H9 (cell line): ENCODE measurements around the gene RUNX2. TPM values are rescaled to one million over a fixed set of nuclear protein-coding genes. Genes with fewer than 3 reads are reported as not detected.

Source experiments
- DNase-seq: peaks from one replicate; pipeline ENCODE4 v3.0.0-alpha.2; 2017
- H2AFZ ChIP-seq: one replicate; pipeline ENCODE4 v1.6.1; 2013; ENCODE audit warnings: mild to moderate bottlenecking, low read length, control low read depth, moderate library complexity
- H2AK5ac ChIP-seq: 2 replicates; pipeline ENCODE4 v1.6.1; 2013; ENCODE audit warnings: low read length, control low read depth, mixed read lengths; ENCODE audit not compliant: insufficient read length
- H2BK120ac ChIP-seq: one replicate; pipeline ENCODE4 v1.6.1; 2013; ENCODE audit warnings: low read depth, mild to moderate bottlenecking, low read length, control low read depth, inconsistent platforms; ENCODE audit not compliant: poor library complexity, severe bottlenecking
- H2BK12ac ChIP-seq: 2 replicates; pipeline ENCODE4 v1.6.1; 2013; ENCODE audit warnings: low read length, control low read depth, mixed read lengths, low read depth; ENCODE audit not compliant: insufficient read length
- H2BK15ac ChIP-seq: 2 replicates; pipeline ENCODE4 v1.6.1; 2013; ENCODE audit warnings: low read depth, low read length, control low read depth
- H2BK20ac ChIP-seq: one replicate; pipeline ENCODE4 v1.6.1; 2013; ENCODE audit warnings: low read depth, mild to moderate bottlenecking, low read length, control low read depth, inconsistent platforms; ENCODE audit not compliant: poor library complexity, severe bottlenecking
- H2BK5ac ChIP-seq: 2 replicates; pipeline ENCODE4 v1.6.1; 2013; ENCODE audit warnings: low read length, control low read depth, mixed read lengths; ENCODE audit not compliant: insufficient read length
- H3K14ac ChIP-seq: 2 replicates; pipeline ENCODE4 v1.6.1; 2013; ENCODE audit warnings: low read length, control low read depth; ENCODE audit not compliant: insufficient read depth
- H3K18ac ChIP-seq: 2 replicates; pipeline ENCODE4 v1.6.1; 2013; ENCODE audit warnings: low read depth, mild to moderate bottlenecking, mixed read lengths, low read length, control low read depth; ENCODE audit not compliant: insufficient read length
- H3K23ac ChIP-seq: 2 replicates; pipeline ENCODE4 v1.6.1; 2013; ENCODE audit warnings: low read length, control low read depth, mixed read lengths, low read depth; ENCODE audit not compliant: insufficient read length
- H3K23me2 ChIP-seq: 2 replicates; pipeline ENCODE4 v1.6.1; 2013; ENCODE audit warnings: low read depth, mild to moderate bottlenecking, mixed read lengths, low read length, control low read depth; ENCODE audit not compliant: insufficient read length, poor library complexity, severe bottlenecking
- H3K27ac ChIP-seq: 2 replicates; pipeline ENCODE4 v1.5.1; 2013; ENCODE audit warnings: low read length, control low read depth, mixed read lengths, low read depth; ENCODE audit not compliant: insufficient read length
- H3K27me3 ChIP-seq: 2 replicates; pipeline ENCODE4 v1.6.1; 2013; ENCODE audit warnings: low read length, control low read depth, inconsistent platforms; ENCODE audit not compliant: insufficient read depth
- H3K4ac ChIP-seq: 2 replicates; pipeline ENCODE4 v1.6.1; 2013; ENCODE audit warnings: low read depth, mild to moderate bottlenecking, control low read depth, inconsistent platforms, low read length, moderate library complexity
- H3K4me1 ChIP-seq: 2 replicates; pipeline ENCODE4 v1.6.1; 2013; ENCODE audit warnings: low read length, control low read depth, inconsistent platforms; ENCODE audit not compliant: insufficient read depth
- H3K4me2 ChIP-seq: 2 replicates; pipeline ENCODE4 v1.6.1; 2013; ENCODE audit warnings: low read length, control low read depth, mixed read lengths; ENCODE audit not compliant: insufficient read length, insufficient read depth
- H3K56ac ChIP-seq: 2 replicates; pipeline ENCODE4 v1.6.1; 2013; ENCODE audit warnings: low read depth, mild to moderate bottlenecking, mixed read lengths, low read length, control low read depth; ENCODE audit not compliant: insufficient read length
- H3K79me1 ChIP-seq: 2 replicates; pipeline ENCODE4 v1.6.1; 2013; ENCODE audit warnings: low read depth, mild to moderate bottlenecking, moderate library complexity, low read length, control low read depth, inconsistent platforms; ENCODE audit not compliant: insufficient read depth, poor library complexity, severe bottlenecking
- H3K79me2 ChIP-seq: 2 replicates; pipeline ENCODE4 v1.6.1; 2013; ENCODE audit warnings: low read length, control low read depth, inconsistent platforms; ENCODE audit not compliant: insufficient read depth
- H3K9ac ChIP-seq: 2 replicates; pipeline ENCODE4 v1.6.1; 2013; ENCODE audit warnings: low read length, control low read depth, mixed read lengths; ENCODE audit not compliant: insufficient read length; ENCODE audit errors: extremely low read depth
- H3K9me3 ChIP-seq: one replicate; pipeline ENCODE4 v1.6.1; 2013; ENCODE audit warnings: low read depth, low read length, inconsistent platforms; ENCODE audit not compliant: control insufficient read depth
- H3T11ph ChIP-seq: one replicate; pipeline ENCODE4 v1.6.1; 2013; ENCODE audit warnings: mild to moderate bottlenecking, low read length, control low read depth, inconsistent platforms
- H4K20me1 ChIP-seq: one replicate; pipeline ENCODE4 v1.6.1; 2013; ENCODE audit not compliant: control insufficient read depth, insufficient read length, insufficient read depth
- H4K5ac ChIP-seq: 2 replicates; pipeline ENCODE4 v1.6.1; 2013; ENCODE audit warnings: low read depth, mild to moderate bottlenecking, mixed read lengths, low read length, control low read depth; ENCODE audit not compliant: insufficient read length
- H4K8ac ChIP-seq: replicated peaks from 2 replicates; pipeline ENCODE4 v1.6.1; 2013; ENCODE audit warnings: low read length, control low read depth, mixed read lengths, low read depth; ENCODE audit not compliant: insufficient read length
- H4K91ac ChIP-seq: 2 replicates; pipeline ENCODE4 v1.6.1; 2013; ENCODE audit warnings: low read depth, mild to moderate bottlenecking, moderate library complexity, mixed read lengths, low read length, control low read depth; ENCODE audit not compliant: insufficient read length
- H3K27ac Mint-ChIP-seq, 3 experiments: 2 replicates in 2 of 3; 3 replicates in 1 of 3; pipeline ENCODE4 v1.8.0; 2020 to 2021; ENCODE audit warnings: mixed read lengths in 3 of 3, mild to moderate bottlenecking in 1 of 3, moderate library complexity in 1 of 3
- H3K27me3 Mint-ChIP-seq: 2 replicates; pipeline ENCODE4 v1.8.0; 2021; ENCODE audit warnings: low read depth, mild to moderate bottlenecking, moderate library complexity, mixed read lengths
- H3K36me3 Mint-ChIP-seq, 3 experiments: 2 replicates in 2 of 3; 3 replicates in 1 of 3; pipeline ENCODE4 v1.8.0; 2020 to 2021; ENCODE audit warnings: low read depth in 3 of 3, mixed read lengths in 3 of 3; ENCODE audit not compliant: insufficient read depth in 1 of 3
- H3K4me1 Mint-ChIP-seq, 2 experiments: 2 replicates each; pipeline ENCODE4 v1.8.0; 2020; ENCODE audit warnings: mixed read lengths in 2 of 2
- H3K4me3 Mint-ChIP-seq, 2 experiments: 2 replicates in 1 of 2; 3 replicates in 1 of 2; pipeline ENCODE4 v1.8.0; 2020 to 2021; ENCODE audit warnings: mild to moderate bottlenecking in 2 of 2, mixed read lengths in 2 of 2, moderate library complexity in 1 of 2
- H3K9me3 Mint-ChIP-seq, 2 experiments: 2 replicates in 1 of 2; 3 replicates in 1 of 2; pipeline ENCODE4 v1.8.0; 2020; ENCODE audit warnings: mild to moderate bottlenecking in 2 of 2, mixed read lengths in 2 of 2, moderate library complexity in 1 of 2
- CTCF ChIP-seq: fragments of 200-600 bp; sonication (generic); conservative IDR thresholded peaks from 3 replicates; pipeline ENCODE4 v1.8.0; 2021; ENCODE audit warnings: antibody characterized with exemption, mild to moderate bottlenecking
- WGBS: extraction: QIAGEN DNeasy Blood & Tissue Kit; methylation state at CpG from one replicate; pipeline ENCODE4 v1.1.7; 2013; ENCODE audit warnings: missing lambda C conversion rate, low lambda C conversion rate, mixed read lengths; ENCODE audit not compliant: insufficient read length; ENCODE audit errors: extremely low coverage; 5-methylcytosine and 5-hydroxymethylcytosine counted together
- total RNA-seq: library from RNA; stranded (reverse); gene quantifications from 2 replicates; pipeline ENCODE4 v1.2.1, GENCODE V29; 2021

The RUNX2 gene
- total RNA-seq, 1 experiment from 2014 or later: 0.15 TPM

GRCh38 chr6:45376310-45377042, 48.3 kb downstream of the RUNX2 start:
- H4K5ac ChIP-seq: no peak overlapping the region
- no peak overlapping the region for H3K14ac ChIP-seq
- H2BK20ac ChIP-seq: no peak overlapping the region
- no peaks in the 10 kb centered on the region for H3K79me1 ChIP-seq
- no peak overlapping the region for H2BK12ac ChIP-seq
- no peak overlapping the region for H2BK5ac ChIP-seq
- H3K18ac ChIP-seq: no peak overlapping the region
- H2BK120ac ChIP-seq: no peak overlapping the region
- H4K91ac ChIP-seq: no peak overlapping the region
- no peaks in the 10 kb centered on the region for H3K4me1 ChIP-seq
- no peaks in the 10 kb centered on the region for H3K27me3 Mint-ChIP-seq
- no peaks in the 10 kb centered on the region for H4K20me1 ChIP-seq
- no peaks in the 10 kb centered on the region for H3K36me3 Mint-ChIP-seq
- no peak overlapping the region for H4K8ac ChIP-seq
- H3K4ac ChIP-seq: no peak overlapping the region
- peak overlapping the region in 1 of 3 experiments; percentile 90; a peak in 2 of 7 replicates for H3K27ac Mint-ChIP-seq
- TF ChIP-seq CTCF: no peak
- no CpG with 5 or more reads among the region's 11 CpGs for WGBS
- peak overlapping the region; percentile 91 for H3K4me2 ChIP-seq
- H2AK5ac ChIP-seq: no peak overlapping the region
- no peaks in the 10 kb centered on the region for H3K9me3 ChIP-seq
- H3K23me2 ChIP-seq: peaks cover 7% of the 10 kb centered on the region
- H2AFZ ChIP-seq: no peak overlapping the region
- peak overlapping the region; percentile 37 for H3K9ac ChIP-seq
- no peak for DNase-seq
- peaks cover 3% of the 10 kb centered on the region; the same call in 1 of the 2 replicates for H3K79me2 ChIP-seq
- H3K4me3 Mint-ChIP-seq: peak overlapping the region; percentile 94 to 95
- H3K27me3 ChIP-seq: no peaks in the 10 kb centered on the region
- H3K27ac ChIP-seq: no peak overlapping the region
- no peak overlapping the region for H3K56ac ChIP-seq
- H3K9me3 Mint-ChIP-seq: no peaks in the 10 kb centered on the region
- peaks cover 14 to 19% of the 10 kb centered on the region in 2 experiments for H3K4me1 Mint-ChIP-seq
- H3K23ac ChIP-seq: no peak overlapping the region
- no peak overlapping the region for H2BK15ac ChIP-seq
- H3T11ph ChIP-seq: no peak overlapping the region
